LNCaP clone FGC (cell line): ENCODE measurements around the gene INTS12.

Experiments used
- DNase-seq: peaks from one replicate; pipeline ENCODE4 v3.0.0-alpha.2; 2011; ENCODE audit warnings: low read depth
- H3K4me3 ChIP-seq: 2 replicates; pipeline ENCODE4 v1.5.1; 2011; ENCODE audit warnings: mild to moderate bottlenecking, low read depth, low read length, control low read depth
- TF ChIP-seq, protein P1 (sequence below): IDR thresholded peaks from 2 replicates; pipeline ENCODE4 v1.5.1; 2012; ENCODE audit warnings: mild to moderate bottlenecking; ENCODE audit not compliant: control insufficient read depth, insufficient read depth; ENCODE audit errors: extremely low read depth

INTS12 gene

GRCh38 chr4:105661028-105661427 lies 47.5 kb downstream of the INTS12 start:
- no peak for DNase-seq
- TF ChIP-seq, protein P1, sequence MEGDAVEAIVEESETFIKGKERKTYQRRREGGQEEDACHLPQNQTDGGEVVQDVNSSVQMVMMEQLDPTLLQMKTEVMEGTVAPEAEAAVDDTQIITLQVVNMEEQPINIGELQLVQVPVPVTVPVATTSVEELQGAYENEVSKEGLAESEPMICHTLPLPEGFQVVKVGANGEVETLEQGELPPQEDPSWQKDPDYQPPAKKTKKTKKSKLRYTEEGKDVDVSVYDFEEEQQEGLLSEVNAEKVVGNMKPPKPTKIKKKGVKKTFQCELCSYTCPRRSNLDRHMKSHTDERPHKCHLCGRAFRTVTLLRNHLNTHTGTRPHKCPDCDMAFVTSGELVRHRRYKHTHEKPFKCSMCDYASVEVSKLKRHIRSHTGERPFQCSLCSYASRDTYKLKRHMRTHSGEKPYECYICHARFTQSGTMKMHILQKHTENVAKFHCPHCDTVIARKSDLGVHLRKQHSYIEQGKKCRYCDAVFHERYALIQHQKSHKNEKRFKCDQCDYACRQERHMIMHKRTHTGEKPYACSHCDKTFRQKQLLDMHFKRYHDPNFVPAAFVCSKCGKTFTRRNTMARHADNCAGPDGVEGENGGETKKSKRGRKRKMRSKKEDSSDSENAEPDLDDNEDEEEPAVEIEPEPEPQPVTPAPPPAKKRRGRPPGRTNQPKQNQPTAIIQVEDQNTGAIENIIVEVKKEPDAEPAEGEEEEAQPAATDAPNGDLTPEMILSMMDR = no peak
- no peak overlapping the region for H3K4me3 ChIP-seq

DNA sequence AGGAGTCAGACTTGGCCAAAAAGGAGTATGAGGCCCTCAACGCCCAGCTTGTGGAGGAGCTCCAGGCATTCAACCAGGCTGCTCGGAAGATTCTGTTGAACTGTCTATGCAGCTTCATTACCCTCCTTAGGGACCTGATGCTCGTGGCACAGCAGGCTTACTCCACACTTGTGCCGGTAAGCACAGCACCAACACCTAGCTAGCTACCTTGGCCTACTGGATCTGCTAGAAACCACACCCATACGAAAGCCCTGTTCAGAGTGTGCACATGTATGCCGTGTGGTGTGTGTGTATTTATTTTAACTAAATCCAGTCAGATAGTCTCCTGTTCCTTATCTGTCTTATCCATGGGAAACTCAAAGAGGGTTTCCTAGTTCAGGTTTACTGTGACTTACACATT lies 49.3 kb downstream of the INTS12 start:
- TF ChIP-seq, protein P1 = no peak
- no peak overlapping the region for H3K4me3 ChIP-seq
- DNase-seq = no peak

- no peak overlapping the region for H3K4me3 ChIP-seq
- no peak for DNase-seq
- TF ChIP-seq, protein P1 = no peak
Observed at GRCh38 chr4:105657117-105657765, 51.2 kb downstream of the INTS12 start.

DNA sequence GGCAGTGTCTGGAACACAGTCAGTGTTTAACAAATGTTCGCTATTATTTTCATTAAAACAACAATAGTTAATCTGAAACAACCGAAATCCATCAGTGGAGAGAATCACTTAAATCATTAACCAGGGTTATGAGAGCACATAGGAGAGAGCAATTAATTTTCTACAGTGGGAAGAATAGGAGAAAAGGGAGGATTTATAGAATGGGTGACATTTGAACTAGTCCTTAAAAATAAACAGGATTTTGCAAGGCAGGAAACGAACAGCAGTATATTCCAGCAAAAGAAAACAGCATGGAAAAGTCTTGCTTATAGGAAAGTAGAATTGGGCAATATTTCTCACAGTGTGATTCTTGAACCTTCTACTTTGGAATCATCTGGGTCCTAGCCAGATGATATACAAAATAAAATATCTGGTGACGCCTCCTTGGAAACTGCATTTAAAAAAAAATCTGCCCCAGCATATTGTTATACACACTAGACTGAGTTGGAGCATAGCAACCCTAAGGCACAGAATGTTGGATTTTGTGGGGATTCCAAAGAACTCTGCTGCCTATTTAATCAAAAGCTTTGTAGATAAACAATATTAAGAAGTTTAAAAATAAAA lies 56.1 kb downstream of the INTS12 start:
- no peak for DNase-seq
- no peak overlapping the region for H3K4me3 ChIP-seq
- TF ChIP-seq, protein P1 = no peak

- no peak overlapping the region for H3K4me3 ChIP-seq
- no peak for DNase-seq
- TF ChIP-seq, protein P1 = no peak
Observed at GRCh38 chr4:105651884-105652283, 56.6 kb downstream of the INTS12 start.

DNA sequence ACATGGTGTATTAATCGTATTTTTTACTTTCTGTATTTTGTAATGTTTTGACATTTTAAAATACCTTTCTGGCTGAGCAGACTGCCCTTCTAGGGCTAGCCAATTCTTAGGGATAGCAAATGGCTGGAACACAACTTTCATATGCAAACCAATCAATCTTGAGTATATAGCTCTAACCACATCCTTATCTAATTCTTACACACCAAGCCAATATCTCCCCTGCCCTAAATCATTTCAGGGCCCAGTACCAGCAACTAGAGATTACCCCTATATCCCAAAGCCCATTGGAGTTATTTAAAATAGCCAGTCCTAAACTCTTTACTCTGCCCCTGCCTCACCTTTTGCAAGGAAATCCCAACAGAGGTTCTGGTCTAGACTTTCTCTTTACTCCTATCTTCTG lies 58.3 kb downstream of the INTS12 start:
- TF ChIP-seq, protein P1 = no peak
- no peak for DNase-seq
- no peak overlapping the region for H3K4me3 ChIP-seq

GRCh38 chr4:105645440-105645839 lies 63.0 kb downstream of the INTS12 start:
- H3K4me3 ChIP-seq = no peak overlapping the region
- TF ChIP-seq, protein P1 = no peak
- DNase-seq = no peak
